ENCODE data around the gene VSX1.
A peak's percentile ranks its signal among the peaks of the same experiment; 100 is the strongest.

Gene VSX1

DNA sequence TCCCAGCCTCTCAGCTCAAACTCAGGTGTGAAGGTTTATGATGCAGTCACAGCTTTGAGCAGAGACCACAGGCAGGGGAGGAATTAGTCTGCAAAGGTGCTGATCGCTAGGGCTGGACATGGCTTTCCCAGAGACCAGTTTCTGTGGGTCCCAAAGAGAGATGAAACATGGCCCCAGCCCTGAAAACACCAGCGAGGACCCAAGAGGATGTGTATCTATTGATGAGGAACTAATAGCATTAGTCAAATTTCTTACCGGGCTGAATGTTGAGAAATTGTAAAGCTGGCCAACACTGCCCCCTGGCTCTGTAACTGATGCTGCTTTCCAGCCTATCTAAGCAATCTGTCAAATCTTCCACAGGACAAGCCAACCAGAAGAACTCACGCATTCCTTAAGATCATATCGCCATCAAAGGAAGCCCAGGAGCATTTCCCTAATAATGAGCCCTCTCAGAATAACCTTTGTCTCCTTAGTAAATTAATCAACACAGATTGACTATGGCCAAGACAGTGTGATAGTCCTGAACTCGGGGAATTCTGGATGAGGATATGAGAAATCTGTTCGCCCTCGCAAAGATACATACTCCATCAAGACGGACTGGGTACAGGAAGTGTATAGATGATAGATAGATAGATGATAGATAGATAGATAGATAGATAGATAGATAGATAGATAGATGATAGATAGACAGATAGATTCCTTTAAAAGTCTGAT is 16.2 kb downstream of the VSX1 start:
- peak; percentile 70 for DNase-seq (ENCODE audit: low spot score)

DNA sequence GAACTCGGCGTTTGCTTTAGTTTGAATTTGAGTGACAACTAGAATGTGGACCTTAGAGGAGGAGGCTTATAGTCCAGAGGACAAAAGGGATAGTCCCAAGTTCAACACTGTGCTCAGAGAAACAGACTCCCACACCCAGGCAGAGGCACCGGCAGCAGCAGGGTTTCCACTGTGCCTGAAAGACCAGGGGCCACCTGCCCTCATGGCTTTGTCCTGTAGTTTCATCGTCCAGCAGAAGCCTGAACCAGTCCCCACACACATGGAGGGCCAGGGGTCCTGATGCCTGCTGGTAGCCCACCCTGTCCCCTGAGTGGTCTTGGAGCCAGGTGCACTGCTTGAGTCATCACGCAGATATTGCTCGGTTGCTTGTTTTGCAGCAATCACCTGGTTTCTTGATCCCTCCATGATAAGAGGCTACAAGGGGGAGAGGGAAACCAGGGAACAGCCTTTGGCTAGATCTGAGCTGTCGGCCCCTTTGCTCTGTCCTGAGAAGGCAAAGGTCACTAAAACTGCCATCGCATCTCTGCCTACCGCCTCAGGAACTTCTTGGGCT is 16.8 kb downstream of the VSX1 start:
- no peak for DNase-seq (ENCODE audit: low spot score)

DNA sequence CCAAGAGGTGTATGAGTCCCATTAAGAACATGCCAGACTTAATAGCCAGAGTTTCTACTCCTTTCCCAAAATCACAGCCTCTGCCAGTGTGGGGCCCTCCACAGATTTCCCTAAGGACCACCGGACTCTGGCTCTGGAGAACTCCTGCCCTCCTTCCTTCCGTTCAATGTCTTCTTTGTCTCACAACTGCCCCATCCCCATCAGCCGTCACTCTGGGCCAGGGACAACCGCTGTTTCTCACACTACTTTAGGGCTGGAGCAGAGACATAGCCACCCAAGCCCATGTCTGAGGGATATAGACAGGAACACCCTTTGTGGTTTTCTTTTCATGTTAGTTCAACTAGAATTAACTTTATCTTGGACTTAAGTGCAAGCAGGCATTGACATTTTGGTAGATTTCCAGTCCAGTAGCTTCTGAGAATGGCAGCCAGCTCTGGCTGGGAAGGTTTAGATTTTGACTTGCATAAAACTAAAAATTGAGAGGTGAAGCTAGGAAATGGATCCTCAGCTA is 17.3 kb downstream of the VSX1 start:
- DNase-seq (ENCODE audit: low spot score): no peak

DNA sequence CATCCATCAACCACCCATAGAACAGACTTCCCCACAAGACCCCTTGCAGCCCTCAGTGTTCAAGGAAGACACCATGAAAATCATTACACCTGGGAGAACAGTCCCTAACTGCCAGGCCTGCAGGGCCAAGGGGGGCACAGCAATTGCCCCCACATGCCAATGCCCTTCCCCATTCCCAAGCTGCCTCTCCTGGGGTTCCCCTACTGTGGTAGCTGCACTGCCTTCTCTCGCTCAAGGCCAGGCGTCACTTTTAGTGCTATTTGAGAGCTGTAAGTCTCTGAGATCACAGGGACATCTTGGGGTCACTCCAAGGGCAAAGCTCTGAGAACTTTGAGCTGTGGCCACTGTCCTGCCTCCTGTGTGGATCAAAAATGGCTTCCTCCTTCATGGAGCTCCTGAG is 18.0 kb downstream of the VSX1 start:
- no peak for DNase-seq (ENCODE audit: low spot score)

DNA sequence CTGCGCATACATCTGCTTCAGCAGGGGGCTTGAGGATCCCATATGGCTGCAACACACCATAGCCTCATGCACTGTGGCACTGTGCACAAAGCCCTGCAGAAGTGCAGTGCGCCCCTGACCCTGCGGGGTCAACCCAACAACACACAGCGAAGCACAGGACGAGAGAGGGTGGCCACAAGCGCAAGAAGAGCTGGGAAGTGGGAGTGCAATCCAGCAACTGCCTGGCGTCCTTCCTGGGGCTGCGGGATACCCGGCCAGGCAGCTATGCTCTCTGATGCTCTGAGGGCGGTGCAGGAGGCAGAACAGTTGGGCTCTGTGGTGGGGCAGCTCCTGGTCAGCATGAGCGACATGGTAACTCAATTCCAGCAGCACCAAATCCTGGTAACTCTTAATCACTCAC is 18.4 kb downstream of the VSX1 start:
- DNase-seq (ENCODE audit: low spot score): no peak

DNA sequence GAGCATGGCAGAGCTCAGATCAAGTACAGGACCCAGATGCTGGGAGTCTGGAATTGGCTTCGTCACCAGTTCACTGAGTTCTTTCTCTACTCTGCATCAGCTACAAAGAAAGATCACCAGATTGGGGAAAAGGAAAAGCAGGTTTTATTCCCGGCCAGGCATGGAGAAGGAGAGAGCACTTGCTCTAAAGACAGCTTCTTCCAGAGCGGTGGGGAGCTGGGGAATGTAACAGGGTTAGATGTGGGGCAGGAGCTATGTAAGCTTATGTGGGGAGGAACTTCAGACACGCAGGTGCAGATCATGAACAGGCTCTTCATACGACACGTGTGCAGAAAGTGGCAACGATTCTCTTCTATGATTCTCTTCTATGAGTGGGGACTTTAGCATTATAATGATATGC is 19.1 kb downstream of the VSX1 start:
- DNase-seq (ENCODE audit: low spot score): no peak

DNA sequence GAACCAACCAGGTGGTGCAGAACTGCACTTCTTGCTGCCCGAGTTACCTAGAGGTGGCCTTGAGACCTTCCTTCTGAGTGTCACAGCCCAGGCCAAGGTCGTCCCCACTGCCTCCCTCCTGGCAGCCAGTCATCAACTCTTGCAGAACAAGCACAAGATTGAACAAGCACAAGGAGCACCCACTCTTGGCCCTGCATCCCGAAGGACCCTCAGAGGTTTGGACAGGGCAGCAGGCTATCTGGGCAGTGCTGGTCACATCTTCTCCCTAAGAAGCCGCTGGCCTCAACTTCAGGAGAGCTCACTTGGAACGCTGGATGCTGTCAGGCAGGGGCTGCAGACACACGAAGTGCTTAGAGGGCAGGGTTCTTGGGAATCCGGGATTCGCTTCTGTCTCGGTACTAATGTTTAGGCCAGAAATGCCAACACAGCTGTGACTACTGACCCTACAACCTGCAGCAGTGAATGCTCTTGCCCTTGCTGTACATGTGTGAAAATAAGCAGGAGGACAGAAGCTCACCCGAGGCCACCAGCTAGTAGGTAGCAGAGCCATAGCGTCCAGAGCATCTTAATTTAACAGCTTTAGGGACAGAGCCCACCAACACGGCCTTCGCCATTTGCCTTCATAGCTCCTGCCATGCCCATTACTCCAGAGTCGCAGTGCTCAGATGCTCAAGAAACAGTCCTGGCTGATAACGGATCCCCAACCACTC is 20.0 kb downstream of the VSX1 start:
- no peak for DNase-seq (ENCODE audit: low spot score)

DNA sequence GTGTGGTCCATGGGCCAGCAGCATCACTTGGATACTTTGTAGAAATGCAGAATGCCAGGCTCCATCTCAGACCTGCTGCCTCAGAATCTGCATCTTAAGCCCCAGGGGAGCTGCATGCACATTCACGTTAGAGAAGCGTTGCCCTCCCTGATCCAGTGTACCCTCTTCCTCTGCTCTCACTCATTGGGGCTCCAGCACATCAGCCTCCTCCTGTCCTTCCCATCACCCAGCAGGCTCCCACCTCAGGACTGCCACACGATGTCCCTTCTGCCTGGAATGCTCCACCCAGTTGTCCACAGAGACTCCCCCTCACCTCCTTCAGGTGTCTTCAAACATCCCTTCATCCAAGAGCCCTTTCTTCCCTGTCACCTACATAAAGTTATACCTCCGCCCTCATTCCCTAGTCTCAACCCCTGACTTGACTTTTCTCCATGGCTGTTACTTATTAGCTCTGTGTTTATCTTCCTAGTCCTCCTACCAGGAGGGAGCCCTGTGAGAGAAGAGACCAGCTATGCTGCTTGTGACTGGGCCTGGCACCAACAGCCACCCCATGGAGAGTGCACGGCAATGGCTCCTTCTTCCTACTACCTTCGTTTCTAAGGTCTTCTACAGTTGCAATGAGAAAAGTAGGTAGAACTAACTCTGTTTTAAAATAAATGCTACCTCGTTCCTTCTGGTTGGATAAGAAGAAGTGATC is 20.7 kb downstream of the VSX1 start:
- DNase-seq (ENCODE audit: low spot score): no peak

DNA sequence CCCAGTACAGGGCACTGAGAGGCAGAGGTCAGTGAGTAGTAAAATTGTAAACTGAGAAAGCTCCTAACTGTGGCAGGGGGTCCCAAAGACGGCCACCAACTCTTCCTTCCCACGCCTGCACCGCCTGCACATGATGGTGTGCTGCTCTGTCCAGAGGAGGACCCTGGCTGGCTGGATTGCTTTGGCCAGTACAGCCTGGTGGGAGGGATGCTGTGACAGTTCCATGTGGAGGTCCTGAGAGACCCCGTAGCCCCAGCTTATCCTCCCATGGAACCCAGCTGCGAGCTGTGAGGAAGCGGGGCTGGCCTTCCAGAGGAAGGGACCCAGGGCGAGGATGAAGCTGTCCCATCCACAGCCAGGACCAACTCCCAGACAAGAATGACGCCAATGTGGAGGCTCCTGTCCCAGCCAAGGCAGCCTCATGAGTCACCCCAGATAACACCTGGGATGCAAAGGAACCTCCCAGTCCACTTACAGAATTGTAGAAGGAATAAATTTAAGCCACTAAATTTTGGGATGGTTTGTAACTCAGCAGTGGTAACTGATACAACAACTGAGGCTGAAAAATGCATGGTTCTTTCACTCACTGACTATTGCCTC is 22.0 kb downstream of the VSX1 start:
- no peak for DNase-seq (ENCODE audit: low spot score)

DNA sequence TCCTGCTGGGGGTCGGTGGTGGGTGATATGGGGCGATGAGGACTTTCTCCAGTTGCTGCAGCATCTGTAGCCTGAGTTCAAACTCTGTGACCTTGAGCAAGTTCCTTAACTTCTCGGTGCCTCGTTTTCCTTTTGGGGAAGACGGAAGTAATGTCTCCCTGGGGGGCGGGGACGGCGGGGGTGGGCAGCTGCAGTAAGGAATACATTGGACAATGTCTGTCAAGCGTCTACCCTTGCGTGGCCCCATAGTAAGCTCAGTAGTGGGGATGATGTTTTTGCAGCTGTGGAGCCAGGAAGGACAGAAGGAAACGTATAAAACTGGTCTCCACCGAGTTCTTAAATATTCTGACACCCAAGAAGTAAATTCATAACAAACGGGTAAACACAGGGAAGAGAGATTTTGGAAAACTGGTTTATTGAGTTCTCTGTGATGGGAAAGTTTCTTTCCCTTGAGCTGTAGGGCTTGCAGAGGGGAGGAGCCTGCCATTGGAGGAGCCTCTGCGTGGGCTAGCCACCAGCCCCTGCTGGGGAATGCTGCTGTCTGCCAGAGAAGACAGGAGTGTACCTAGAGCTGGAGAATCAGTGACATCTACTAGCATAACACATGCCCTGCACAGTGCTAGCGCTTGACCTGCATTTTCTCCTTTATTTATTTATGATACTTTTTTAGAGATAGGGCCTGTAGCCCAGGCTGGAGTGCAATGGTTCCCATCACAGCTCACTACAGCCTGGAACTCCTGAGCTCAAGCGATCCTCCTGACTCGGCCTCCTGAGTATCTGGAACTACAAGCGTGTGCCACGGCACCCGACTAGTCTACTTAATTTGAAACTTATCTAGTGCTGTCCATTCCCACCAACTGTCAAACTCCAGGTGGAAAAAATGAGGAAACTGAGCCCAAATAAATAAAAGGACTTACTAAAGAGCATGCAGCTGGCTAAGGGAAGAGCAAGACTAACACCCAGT is 22.8 kb downstream of the VSX1 start:
- DNase-seq (ENCODE audit: low spot score): no peak

DNA sequence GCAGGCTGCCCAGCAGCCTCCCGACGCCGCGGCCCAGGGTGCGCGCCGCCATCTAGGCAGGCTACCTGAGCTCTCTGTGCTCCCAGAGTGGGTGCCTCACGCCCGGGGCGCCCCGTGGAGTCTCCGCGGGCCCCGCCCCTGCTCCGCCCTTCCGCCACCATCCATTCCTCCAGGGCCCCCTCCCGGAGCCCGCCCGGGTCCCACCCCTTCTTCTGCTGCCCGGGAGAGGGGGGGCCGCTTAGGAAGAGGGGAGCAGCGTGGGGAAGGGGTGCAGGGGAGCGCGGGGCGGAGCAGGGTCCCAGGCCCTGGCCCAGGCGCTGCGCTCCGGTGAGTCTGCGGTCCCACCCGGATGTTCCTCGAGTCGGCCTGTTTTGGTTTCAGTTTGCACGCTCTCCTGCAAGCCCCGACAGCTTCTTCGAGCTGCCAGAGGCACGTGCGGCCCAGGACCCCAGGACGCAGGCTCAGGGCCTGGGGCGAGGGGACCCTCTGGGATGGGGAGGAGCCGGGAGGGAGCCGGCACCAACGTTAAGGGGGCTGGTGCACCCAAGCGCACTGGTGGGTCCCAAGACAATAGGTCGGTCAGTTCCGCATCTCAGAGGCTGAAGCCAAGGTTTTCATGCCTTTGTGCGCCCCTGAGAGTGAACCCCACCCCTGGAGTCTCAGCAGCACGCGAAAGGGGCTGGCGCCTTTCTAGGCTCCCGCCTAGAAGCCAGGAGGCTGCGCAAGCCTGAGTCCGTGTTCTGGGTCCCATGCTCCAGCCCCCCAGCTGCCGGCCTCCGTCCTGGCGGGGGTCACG is 23.7 kb downstream of the VSX1 start, which contains the start of gene ACSS1:
TSS of gene ACSS1 (minus strand) at position 89 of the 796 bp plus-strand sequence. CDS start at position 52, 37 bp downstream.
- DNase-seq (ENCODE audit: low spot score): peak; percentile 75

DNA sequence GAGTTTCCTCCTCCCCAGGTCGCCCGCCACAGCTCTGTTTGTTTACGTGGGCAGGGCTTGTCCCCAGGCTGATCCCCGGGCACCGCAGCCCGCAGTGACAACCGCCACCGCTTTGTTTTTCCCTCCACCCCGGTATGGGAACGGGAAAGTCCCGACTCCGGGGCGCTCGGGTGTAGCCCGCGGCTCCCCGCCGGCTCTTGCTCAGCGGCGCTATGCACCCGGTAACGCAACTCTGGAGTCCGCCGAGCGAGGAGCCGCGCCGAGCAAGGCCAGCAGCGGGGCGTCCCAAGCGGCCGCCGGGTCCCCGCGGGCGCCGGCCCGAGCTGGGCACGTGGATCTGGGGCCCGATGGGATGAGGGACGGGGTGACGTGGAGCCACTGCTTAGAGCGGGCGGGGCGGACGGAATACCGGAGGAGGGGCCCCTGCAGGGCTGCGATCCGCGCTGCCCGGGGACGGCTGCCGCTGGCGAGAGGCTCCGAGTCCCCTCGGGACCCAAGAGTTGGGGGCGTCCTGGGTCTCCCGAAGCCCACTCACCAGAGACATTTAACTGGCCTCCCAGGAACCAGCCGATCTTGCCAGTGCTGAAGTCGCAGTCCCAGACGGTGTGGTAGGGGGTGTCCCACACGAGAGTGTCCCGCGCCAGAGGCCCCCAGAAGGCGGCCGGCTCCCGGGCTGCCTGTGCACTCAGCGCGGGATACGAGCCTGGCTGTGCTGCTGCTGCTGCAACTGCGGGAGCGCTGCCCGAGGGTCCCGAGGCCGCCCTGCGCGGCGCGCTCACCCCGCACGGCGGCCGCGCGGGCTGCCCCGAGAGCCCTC is 24.5 kb downstream of the VSX1 start:
- peak; percentile 73 for DNase-seq (ENCODE audit: low spot score)

DNA sequence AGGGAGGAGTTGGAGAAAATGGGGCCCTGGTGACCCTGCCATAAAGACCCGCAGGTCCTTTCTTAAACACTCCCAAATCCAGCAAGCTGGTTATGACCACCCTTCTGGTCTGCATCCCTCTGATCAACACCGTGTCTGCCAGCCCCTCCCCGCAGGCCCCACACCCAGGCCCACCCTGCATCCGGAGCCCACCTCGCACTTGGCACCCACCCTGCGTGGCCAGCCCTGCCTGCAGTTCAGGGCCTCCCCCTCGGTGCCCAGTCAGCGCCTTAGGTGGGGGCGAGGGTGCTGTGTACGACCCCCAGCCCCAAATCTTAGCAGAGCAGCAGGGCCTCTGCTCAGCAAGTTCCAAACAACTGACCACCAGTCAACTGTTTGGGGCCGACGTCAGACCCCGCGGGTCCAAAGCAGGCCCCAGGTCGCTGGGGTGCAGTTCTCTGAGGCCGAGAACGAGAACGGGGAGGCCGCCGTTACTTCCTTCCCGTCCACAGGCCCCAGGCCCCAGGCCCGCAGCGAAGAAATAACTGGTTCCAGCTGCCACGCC is 25.2 kb downstream of the VSX1 start:
- no peak for DNase-seq (ENCODE audit: low spot score)

DNA sequence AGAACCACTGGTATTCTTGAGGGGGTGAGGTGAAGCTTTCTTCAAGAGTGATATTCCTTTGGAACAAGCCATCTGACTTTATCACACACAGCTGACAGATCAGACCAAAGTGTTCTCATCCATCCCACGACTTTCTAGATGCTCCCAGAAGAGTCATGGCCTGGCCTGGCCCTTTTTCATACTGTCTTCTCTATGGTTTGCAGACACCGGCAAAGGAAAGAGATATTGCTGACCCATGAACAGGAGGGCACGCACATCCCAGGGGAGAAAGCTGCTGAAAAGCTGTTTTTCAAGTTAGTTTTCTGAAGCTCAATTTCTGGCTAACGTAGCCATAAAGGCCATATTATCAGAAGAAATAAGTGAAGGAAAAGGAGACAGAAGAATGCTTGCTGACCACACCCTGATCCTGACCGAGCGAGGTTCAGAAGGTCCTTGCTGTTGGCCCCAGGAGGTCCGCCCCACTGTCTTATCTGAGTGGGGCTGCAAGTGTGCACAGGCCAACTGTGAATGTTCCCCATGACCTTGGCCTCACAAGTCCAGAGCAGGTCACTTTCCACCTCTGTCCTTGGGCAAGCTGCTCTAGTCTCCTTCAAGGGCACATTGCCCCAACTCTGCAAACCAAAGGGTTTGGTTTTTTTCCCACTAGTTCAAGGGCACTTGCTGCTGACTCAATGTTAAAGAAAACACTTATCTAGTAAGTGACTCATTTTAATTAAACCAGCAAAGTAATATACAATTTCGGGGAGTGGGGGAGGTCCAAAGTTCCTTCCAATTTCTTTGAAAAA is 26.0 kb downstream of the VSX1 start:
- DNase-seq (ENCODE audit: low spot score): no peak

DNA sequence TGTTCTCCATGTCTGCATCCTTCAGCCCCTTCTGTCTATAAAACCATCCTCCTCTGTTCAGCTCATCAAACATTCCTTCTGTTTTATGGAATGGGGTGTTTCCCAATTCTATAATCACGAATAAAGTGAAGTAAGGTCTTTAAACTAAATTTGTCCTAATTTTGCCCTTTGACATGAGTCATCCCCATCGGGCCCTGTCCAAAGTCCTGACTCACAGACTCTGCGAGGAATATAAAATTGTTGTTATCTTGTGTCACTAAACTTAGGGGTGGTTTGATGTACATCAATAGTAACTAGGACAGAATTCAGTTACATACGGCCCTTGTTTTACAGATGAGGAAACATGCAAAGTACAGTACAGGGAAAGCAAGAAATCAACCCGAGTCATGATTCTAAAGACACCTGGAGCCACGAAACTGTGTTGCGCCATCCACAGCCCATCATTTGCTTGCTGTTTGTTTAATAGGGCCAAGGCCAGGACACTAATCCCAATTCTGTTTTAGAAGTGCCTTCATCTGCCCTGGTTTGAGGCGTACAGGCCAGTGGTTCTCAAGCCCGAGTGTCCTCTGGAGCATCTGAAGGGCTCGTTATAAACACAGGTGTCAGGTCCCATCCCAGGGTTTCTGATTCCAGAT is 26.8 kb downstream of the VSX1 start:
- DNase-seq (ENCODE audit: low spot score): no peak

DNA sequence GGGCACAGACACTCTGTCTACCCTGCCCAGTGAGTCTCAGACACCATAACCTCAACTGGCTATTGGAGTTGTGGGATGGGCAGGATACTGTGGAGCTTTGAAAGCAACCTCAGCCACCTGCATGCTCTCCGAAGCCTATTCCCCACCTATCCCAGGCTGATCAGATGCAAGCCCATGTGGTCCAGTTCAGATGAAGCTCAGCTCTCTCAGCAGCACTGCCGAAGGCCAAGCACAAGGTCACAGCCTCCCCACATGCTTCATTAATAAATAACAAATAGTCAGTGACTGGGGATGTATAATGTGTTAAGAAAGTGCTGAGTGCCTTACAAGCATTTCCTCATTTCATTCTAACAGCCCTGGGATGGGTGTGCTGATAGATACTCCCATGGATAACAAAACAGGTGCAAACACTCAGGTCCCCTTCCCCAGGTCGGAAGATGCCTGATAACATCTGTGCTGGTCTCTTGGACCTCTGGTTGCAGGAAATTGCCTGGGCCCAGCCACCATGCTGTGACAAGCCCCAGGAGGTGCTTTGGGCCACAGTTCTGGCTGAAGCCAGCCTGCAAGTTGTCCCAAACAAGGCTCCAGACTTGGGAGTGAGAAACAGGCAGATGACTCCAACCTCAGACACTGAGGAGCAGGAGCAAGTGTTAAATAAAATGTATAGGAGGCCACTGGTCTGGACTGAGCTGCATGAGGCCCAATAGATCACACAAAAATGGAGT is 27.7 kb downstream of the VSX1 start:
- no peak for DNase-seq (ENCODE audit: low spot score)
